Measurements from ENCODE around the gene IFITM5.
"Not testable (repeated sequence)": the region's sequence is repeated elsewhere in the genome, so short reads cannot be mapped to it uniquely, and the experiment has no call there.

GRCh38 chr11:307766-308708, 8.7 kb upstream of the IFITM5 start, which contains the start of gene IFITM2:
- TF ChIP-seq BDP1 (IDR thresholded peaks at IDR 0.05; ENCODE audit: insufficient read depth, insufficient read length); ELF2 (CRISPR knock-in tag; IDR thresholded peaks at IDR 0.05); DPF2 (IDR thresholded peaks at IDR 0.05); HBP1 (CRISPR knock-in tag; IDR thresholded peaks at IDR 0.05); NFE2 (IDR thresholded peaks at IDR 0.05; ENCODE audit: low read depth); BCL6 (CRISPR knock-in tag; IDR thresholded peaks at IDR 0.05); TBP (optimal IDR thresholded peaks at IDR 0.05; ENCODE audit: low read depth, low read length): not testable (repeated sequence)
- TF ChIP-seq CTCF (IDR thresholded peaks at IDR 0.05 in 2 of 3, conservative IDR thresholded peaks at IDR 0.05 in 1 of 3; ENCODE audit: insufficient read depth in 2 of 3, low read depth in 1 of 3, low read length in 3 of 3) = peak in 1 of 3 experiments; percentile 20; a peak in 1 of 6 replicates

All from K562 (cell line).